SIG-M5 treated with dmso at 0.1 percent for 504 hours (cell line): ENCODE data around the gene SORCS3.

ENCODE experiments used
- DNase-seq: peaks from one replicate; lab custom pipeline; 2025; ENCODE audit not compliant: unreplicated experiment; lab: John Stamatoyannopoulos, UW

The SORCS3 gene

GRCh38 chr10:105161767-105162166 is 520.7 kb downstream of the SORCS3 start:
- DNase-seq, result no peak

GRCh38 chr10:105170521-105170920 is 529.4 kb downstream of the SORCS3 start:
- no peak for DNase-seq

GRCh38 chr10:105171945-105172344 is 530.9 kb downstream of the SORCS3 start:
- DNase-seq, result no peak

GRCh38 chr10:105181626-105182025 is 540.5 kb downstream of the SORCS3 start:
- DNase-seq, result no peak

GRCh38 chr10:105183536-105183935 is 542.4 kb downstream of the SORCS3 start:
- no peak for DNase-seq

- no peak for DNase-seq
These were observed 544.1 kb downstream of the SORCS3 start for GRCh38 chr10:105185161-105185560.

GRCh38 chr10:105187243-105187642 is 546.2 kb downstream of the SORCS3 start:
- no peak for DNase-seq

GRCh38 chr10:105188737-105189462 is 547.8 kb downstream of the SORCS3 start:
- no peak for DNase-seq

- DNase-seq, result no peak
These were observed 548.3 kb downstream of the SORCS3 start for GRCh38 chr10:105189463-105189800.

GRCh38 chr10:105192146-105192545 is 551.1 kb downstream of the SORCS3 start:
- no peak for DNase-seq

GRCh38 chr10:105192861-105193260 is 551.8 kb downstream of the SORCS3 start:
- DNase-seq, result no peak

- no peak for DNase-seq
These were observed 554.7 kb downstream of the SORCS3 start for GRCh38 chr10:105195831-105196230.

GRCh38 chr10:105197598-105198364 is 556.7 kb downstream of the SORCS3 start:
- no peak for DNase-seq

- DNase-seq, result no peak
These were observed 565.5 kb downstream of the SORCS3 start for GRCh38 chr10:105206616-105207015.

- no peak for DNase-seq
These were observed 566.4 kb downstream of the SORCS3 start for GRCh38 chr10:105207476-105207995.

GRCh38 chr10:105210546-105210945 is 569.5 kb downstream of the SORCS3 start:
- no peak for DNase-seq

- DNase-seq, result no peak
These were observed 596.6 kb downstream of the SORCS3 start for GRCh38 chr10:105237685-105238084.

GRCh38 chr10:105239311-105240219 is 598.5 kb downstream of the SORCS3 start:
- no peak for DNase-seq

GRCh38 chr10:105241254-105241653 is 600.2 kb downstream of the SORCS3 start:
- DNase-seq, result no peak

GRCh38 chr10:105243381-105243780 is 602.3 kb downstream of the SORCS3 start:
- DNase-seq, result no peak

- DNase-seq, result no peak
These were observed 602.7 kb downstream of the SORCS3 start for GRCh38 chr10:105243825-105244224.
